Vagina (tissue), 2 donors: ENCODE data around the gene ACY1. TPM values are rescaled to one million over a fixed set of nuclear protein-coding genes. Genes with fewer than 3 reads are reported as not detected.

Experiments used
- DNase-seq, 2 donors: peaks; one replicate each; pipeline ENCODE4 v3.0.0-alpha.2; 2017; ENCODE audit errors: extremely low spot score in 2 of 2
- H3K27ac ChIP-seq: fragments of 200-600 bp; sonication (generic); one replicate; pipeline ENCODE4 v1.5.1; 2019
- H3K27me3 ChIP-seq: fragments of 200-600 bp; sonication (generic); one replicate; pipeline ENCODE4 v1.5.1; 2019
- H3K36me3 ChIP-seq, 2 donors: fragments of 200-600 bp; sonication (generic); one replicate each; pipeline ENCODE4 v1.5.1; 2017 to 2019
- H3K4me1 ChIP-seq: fragments of 200-600 bp; sonication (generic); one replicate; pipeline ENCODE4 v1.5.1; 2019
- H3K4me3 ChIP-seq, 2 donors: fragments of 200-600 bp; sonication (generic); 1 replicate in 1 of 2; 2 replicates in 1 of 2; pipeline ENCODE4 v1.5.1; 2016 to 2019
- H3K9me3 ChIP-seq: fragments of 200-600 bp; sonication (generic); one replicate; pipeline ENCODE4 v1.5.1; 2019
- CTCF ChIP-seq, 3 experiments: fragments of 450-650 bp in 2 of 3; fragments of 200-600 bp in 1 of 3; sonication (generic) in 1 of 3; IDR thresholded peaks; one replicate each; pipeline ENCODE4 v1.5.1; 2017 to 2019; ENCODE audit warnings: antibody characterized with exemption in 3 of 3, mild to moderate bottlenecking in 2 of 3, moderate library complexity in 2 of 3
- POLR2A ChIP-seq, 2 donors: fragments of 450-650 bp; IDR thresholded peaks; one replicate each; pipeline ENCODE4 v1.6.1; 2017; ENCODE audit warnings: antibody characterized with exemption in 2 of 2, mild to moderate bottlenecking in 2 of 2, moderate library complexity in 2 of 2
- POLR2AphosphoS5 ChIP-seq, 2 donors: sonication (generic); formaldehyde crosslinking; IDR thresholded peaks; one replicate each; pipeline ENCODE4 v1.9.0; 2017; ENCODE audit warnings: antibody characterized with exemption in 2 of 2, mild to moderate bottlenecking in 2 of 2, low read depth in 1 of 2; ENCODE audit not compliant: insufficient read depth in 1 of 2
- intact Hi-C: fragments of 100-400 bp; cut with DNase I; formaldehyde crosslinking; loops from one replicate; pipeline ENCODE4 v1.15.1; 2023
- total RNA-seq: library from RNA; depleted of rRNA; stranded (reverse); fragments of >200 nt; gene quantifications from one replicate; pipeline ENCODE4 v1.2.3, GENCODE V29; 2016

ACY1 gene
- total RNA-seq, 1 donor from 2014 or later, result 29.7 TPM

GRCh38 chr3:52017586-52017985 is 34.3 kb downstream of the ACY1 start:
- Histone ChIP-seq H3K27ac (peak overlapping the region; percentile 15), H3K27me3 (no peaks in the 10 kb centered on the region), H3K4me1 (peaks cover 15% of the 10 kb centered on the region), H3K9me3 (no peaks in the 10 kb centered on the region), H3K4me3 (no peak overlapping the region), H3K36me3 (no peaks in the 10 kb centered on the region)
- TF ChIP-seq POLR2A (IDR thresholded peaks at IDR 0.05), result no peak
- no peak for TF ChIP-seq POLR2AphosphoS5 (IDR thresholded peaks at IDR 0.05; ENCODE audit: insufficient read depth in 1 of 2, low read depth in 1 of 2)
- TF ChIP-seq CTCF (IDR thresholded peaks at IDR 0.05), result no peak
- intact Hi-C loops, result loop anchor here (5.0 kb wide), 1 partner anchor 35 kb away; no protein-coding TSS in a partner anchor
- DNase-seq, result no peak

- Histone ChIP-seq H3K27ac (peak overlapping the region; percentile 36), H3K4me3 (no peak overlapping the region), H3K4me1 (peaks cover 24% of the 10 kb centered on the region), H3K36me3 (no peaks in the 10 kb centered on the region), H3K27me3 (no peaks in the 10 kb centered on the region), H3K9me3 (no peaks in the 10 kb centered on the region)
- intact Hi-C loops, result loop anchor here (5.0 kb wide), 1 partner anchor 34 kb away; no protein-coding TSS in a partner anchor
- no peak for DNase-seq
- TF ChIP-seq POLR2A (IDR thresholded peaks at IDR 0.05), result no peak
- no peak for TF ChIP-seq CTCF (IDR thresholded peaks at IDR 0.05)
- no peak for TF ChIP-seq POLR2AphosphoS5 (IDR thresholded peaks at IDR 0.05; ENCODE audit: insufficient read depth in 1 of 2, low read depth in 1 of 2)
Measured at GRCh38 chr3:52018319-52019000, 35.1 kb downstream of the ACY1 start.

- no peak for DNase-seq
- H3K4me3 ChIP-seq, result no peak overlapping the region
- peak overlapping the region; percentile 67 for H3K27ac ChIP-seq
- TF ChIP-seq CTCF (IDR thresholded peaks at IDR 0.05) (no peak), POLR2AphosphoS5 (IDR thresholded peaks at IDR 0.05; ENCODE audit: insufficient read depth in 1 of 2, low read depth in 1 of 2) (peak; percentile 20 to 60)
- intact Hi-C loops, result loop anchor here (5.0 kb wide), 1 partner anchor 33 kb away; no protein-coding TSS in a partner anchor
- H3K9me3 ChIP-seq, result no peaks in the 10 kb centered on the region
- peaks cover 24% of the 10 kb centered on the region for H3K4me1 ChIP-seq
- H3K36me3 ChIP-seq, result no peaks in the 10 kb centered on the region
- no peaks in the 10 kb centered on the region for H3K27me3 ChIP-seq
Measured at GRCh38 chr3:52019352-52020080, 36.2 kb downstream of the ACY1 start.

GRCh38 chr3:52020796-52021195 is 37.5 kb downstream of the ACY1 start:
- no peaks in the 10 kb centered on the region for H3K27me3 ChIP-seq
- no peaks in the 10 kb centered on the region for H3K9me3 ChIP-seq
- intact Hi-C loops, result no loop called here
- TF ChIP-seq POLR2AphosphoS5 (IDR thresholded peaks at IDR 0.05; ENCODE audit: insufficient read depth in 1 of 2, low read depth in 1 of 2) (no peak), CTCF (IDR thresholded peaks at IDR 0.05) (no peak), POLR2A (IDR thresholded peaks at IDR 0.05) (no peak)
- peaks cover 24% of the 10 kb centered on the region for H3K4me1 ChIP-seq
- no peak overlapping the region for H3K4me3 ChIP-seq
- peak overlapping the region; percentile 54 for H3K27ac ChIP-seq
- H3K36me3 ChIP-seq, result no peaks in the 10 kb centered on the region
- DNase-seq, result no peak
